Measurements from ENCODE around the gene PSENEN. TPM values are rescaled to one million over a fixed set of nuclear protein-coding genes. Genes with fewer than 3 reads are reported as not detected.

The PSENEN gene
- polyA plus RNA-seq, 2 of the 4 experiments (the other 2 are of a cell fraction) = 111 to 191 TPM

GRCh38 chr19:35715981-35716800, 29.3 kb upstream of the PSENEN start (continued):
- TF ChIP-seq, protein P1, sequence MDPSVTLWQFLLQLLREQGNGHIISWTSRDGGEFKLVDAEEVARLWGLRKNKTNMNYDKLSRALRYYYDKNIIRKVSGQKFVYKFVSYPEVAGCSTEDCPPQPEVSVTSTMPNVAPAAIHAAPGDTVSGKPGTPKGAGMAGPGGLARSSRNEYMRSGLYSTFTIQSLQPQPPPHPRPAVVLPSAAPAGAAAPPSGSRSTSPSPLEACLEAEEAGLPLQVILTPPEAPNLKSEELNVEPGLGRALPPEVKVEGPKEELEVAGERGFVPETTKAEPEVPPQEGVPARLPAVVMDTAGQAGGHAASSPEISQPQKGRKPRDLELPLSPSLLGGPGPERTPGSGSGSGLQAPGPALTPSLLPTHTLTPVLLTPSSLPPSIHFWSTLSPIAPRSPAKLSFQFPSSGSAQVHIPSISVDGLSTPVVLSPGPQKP (IDR thresholded peaks at IDR 0.05; ENCODE audit: low read depth, low read length) = no peak
- TF ChIP-seq EHMT2 (IDR thresholded peaks at IDR 0.05; ENCODE audit: low read depth) (no peak), ZC3H11A (IDR thresholded peaks at IDR 0.05) (no peak), JUN (IDR thresholded peaks at IDR 0.05) (peak in 1 of 2 experiments; percentile 46; a peak in 1 of 5 replicates), NPAS2 (CRISPR knock-in tag; IDR thresholded peaks at IDR 0.05; ENCODE audit: borderline replicate concordance) (peak; percentile 49; the same call in 1 of the 2 replicates), BCL3 (IDR thresholded peaks at IDR 0.05) (no peak; the same call in 2 of the 3 replicates), MAFK (IDR thresholded peaks at IDR 0.05; ENCODE audit: partially characterized antibody) (no peak), EP300 (IDR thresholded peaks at IDR 0.05) (no peak), TFCP2L1 (CRISPR knock-in tag; IDR thresholded peaks at IDR 0.05) (no peak; the same call in 1 of the 2 replicates), HOXA7 (CRISPR knock-in tag; IDR thresholded peaks at IDR 0.05) (no peak), NR3C1 (IDR thresholded peaks at IDR 0.05) (no peak), MAZ (IDR thresholded peaks at IDR 0.05; ENCODE audit: borderline replicate concordance, low read depth, low read length) (no peak), SMC3 (IDR thresholded peaks at IDR 0.05) (no peak), GATA3 (IDR thresholded peaks at IDR 0.05; ENCODE audit: borderline replicate concordance) (no peak), RFX5 (IDR thresholded peaks at IDR 0.05) (0 out of 2 replicates have a peak, but pooled peaks have one; percentile 15), EHF (CRISPR knock-in tag; IDR thresholded peaks at IDR 0.05) (no peak), REST (IDR thresholded peaks at IDR 0.05) (no peak), RAD21 (conservative IDR thresholded peaks at IDR 0.05 in 1 of 2, IDR thresholded peaks at IDR 0.05 in 1 of 2) (no peak), KDM1A (IDR thresholded peaks at IDR 0.05; ENCODE audit: low read depth) (no peak), MYC (IDR thresholded peaks at IDR 0.05; ENCODE audit: borderline replicate concordance, low read length) (no peak), RARB (CRISPR knock-in tag; IDR thresholded peaks at IDR 0.05) (no peak), FOSB (CRISPR knock-in tag; IDR thresholded peaks at IDR 0.05) (no peak)

Data from A549 (cell line).